ENCODE results near the gene MMP11. TPM values are rescaled to one million over a fixed set of nuclear protein-coding genes. Genes with fewer than 3 reads are reported as not detected.

Gene MMP11
- polyA plus RNA-seq, 1 of the 3 experiments (the other 2 are of a cell fraction): 64.4 TPM

GRCh38 chr22:23759566-23759965 is 13.1 kb upstream of the MMP11 start (continued):
- TF ChIP-seq PBX3 (IDR thresholded peaks at IDR 0.05): no peak

GRCh38 chr22:23760056-23760455 is 12.6 kb upstream of the MMP11 start:
- CTCF ChIA-PET: interaction anchor here (0.7 to 3.7 kb wide), 2 partner anchors 8 to 90 kb away, joined by 3 to 24 read pairs; partner anchors contain the start of gene CHCHD10
- H4K20me1 ChIP-seq (ENCODE audit: insufficient read depth): no peaks in the 10 kb centered on the region
- POLR2A ChIA-PET: interaction anchor here (1.0 kb wide), 1 partner anchor 9 kb away, joined by 4 read pairs; the partner anchor contains the start of gene ZNF70
- no peaks in the 10 kb centered on the region for H3K36me3 ChIP-seq (replicated peaks in 1 of 2; ENCODE audit: control insufficient read depth in 1 of 2, insufficient read depth in 2 of 2, low read length in 1 of 2)
- H3K27ac ChIP-seq (ENCODE audit: low read depth in 2 of 2, low read length in 1 of 2): no peak overlapping the region
- DNase-seq: no peak
- H2AFZ ChIP-seq (ENCODE audit: low read depth): no peak overlapping the region
- no peaks in the 10 kb centered on the region for H3F3A ChIP-seq (replicated peaks; ENCODE audit: insufficient read depth)
- H3K27me3 ChIP-seq (ENCODE audit: insufficient read depth): no peaks in the 10 kb centered on the region
- H3K79me2 ChIP-seq (ENCODE audit: insufficient read depth): no peaks in the 10 kb centered on the region
- no peak overlapping the region for H3K4me3 ChIP-seq (ENCODE audit: low read depth in 2 of 2, low read length in 1 of 2)
- WGBS (ENCODE audit: low lambda C conversion rate): 75% methylated on average over 6 of the region's 6 CpGs
- no peak overlapping the region for H3K9ac ChIP-seq
- H3K9me3 ChIP-seq: no peaks in the 10 kb centered on the region
- no peaks in the 10 kb centered on the region for H3K9me2 ChIP-seq
- H3K4me2 ChIP-seq: no peak overlapping the region
- TF ChIP-seq SIN3A (IDR thresholded peaks at IDR 0.05; ENCODE audit: borderline replicate concordance, low read depth, low read length) (no peak), JUND (IDR thresholded peaks at IDR 0.05) (no peak), RXRA (IDR thresholded peaks at IDR 0.05; ENCODE audit: borderline replicate concordance, low read depth) (no peak), NFIC (IDR thresholded peaks at IDR 0.05; ENCODE audit: borderline replicate concordance) (no peak), TCF12 (IDR thresholded peaks at IDR 0.05) (no peak), TAF1 (IDR thresholded peaks at IDR 0.05; ENCODE audit: borderline replicate concordance, low read depth, low read length) (no peak), RFX5 (IDR thresholded peaks at IDR 0.05; ENCODE audit: low read length) (no peak), FOSL2 (IDR thresholded peaks at IDR 0.05; ENCODE audit: borderline replicate concordance, low read depth) (no peak), REST (IDR thresholded peaks at IDR 0.05; ENCODE audit: low read depth, low read length) (no peak), ZBTB33 (IDR thresholded peaks at IDR 0.05; ENCODE audit: borderline replicate concordance, low read depth) (no peak), TEAD4 (IDR thresholded peaks at IDR 0.05; ENCODE audit: borderline replicate concordance, insufficient read depth) (no peak), PBX3 (IDR thresholded peaks at IDR 0.05) (no peak), YY1 (IDR thresholded peaks at IDR 0.05; ENCODE audit: low read depth) (no peak), EZH2phosphoT487 (IDR thresholded peaks at IDR 0.05; ENCODE audit: borderline replicate concordance, low read depth) (no peak), IRF3 (IDR thresholded peaks at IDR 0.05; ENCODE audit: low read depth, low read length) (no peak), CTCF (IDR thresholded peaks at IDR 0.05) (no peak), SMC3 (IDR thresholded peaks at IDR 0.05; ENCODE audit: low read depth, low read length) (no peak)
- TF ChIP-seq, protein P1, sequence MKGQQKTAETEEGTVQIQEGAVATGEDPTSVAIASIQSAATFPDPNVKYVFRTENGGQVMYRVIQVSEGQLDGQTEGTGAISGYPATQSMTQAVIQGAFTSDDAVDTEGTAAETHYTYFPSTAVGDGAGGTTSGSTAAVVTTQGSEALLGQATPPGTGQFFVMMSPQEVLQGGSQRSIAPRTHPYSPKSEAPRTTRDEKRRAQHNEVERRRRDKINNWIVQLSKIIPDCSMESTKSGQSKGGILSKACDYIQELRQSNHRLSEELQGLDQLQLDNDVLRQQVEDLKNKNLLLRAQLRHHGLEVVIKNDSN (IDR thresholded peaks at IDR 0.05; ENCODE audit: borderline replicate concordance, low read depth): no peak
- H3K4me1 ChIP-seq (ENCODE audit: control insufficient read depth in 1 of 2, insufficient read depth in 2 of 2, low read depth in 1 of 2, low read length in 1 of 2): peaks cover 0 to 7% of the 10 kb centered on the region in 2 experiments; a peak in 2 of 4 replicates

All from SK-N-SH (cell line).